Nephron progenitor cell (in vitro differentiated cells): ENCODE data around the gene CACNA1D.

ENCODE experiments used
- DNase-seq: peaks from one replicate; pipeline ENCODE4 v3.0.0; 2021
- H3K27ac Mint-ChIP-seq: 2 replicates; pipeline ENCODE4 v1.8.0; 2021; ENCODE audit warnings: mild to moderate bottlenecking, moderate library complexity, mixed read lengths
- H3K27me3 Mint-ChIP-seq: 2 replicates; pipeline ENCODE4 v1.8.0; 2021; ENCODE audit warnings: mild to moderate bottlenecking, low read depth, mixed read lengths; ENCODE audit not compliant: poor library complexity
- H3K36me3 Mint-ChIP-seq: 2 replicates; pipeline ENCODE4 v1.8.0; 2021; ENCODE audit warnings: low read depth, mixed read lengths
- H3K4me1 Mint-ChIP-seq: 2 replicates; pipeline ENCODE4 v1.8.0; 2021; ENCODE audit warnings: mixed read lengths
- H3K4me3 Mint-ChIP-seq: 2 replicates; pipeline ENCODE4 v1.8.0; 2021; ENCODE audit warnings: mild to moderate bottlenecking, moderate library complexity, mixed read lengths
- H3K9me3 Mint-ChIP-seq: 2 replicates; pipeline ENCODE4 v1.8.0; 2021; ENCODE audit warnings: mild to moderate bottlenecking, moderate library complexity, mixed read lengths
- CTCF ChIP-seq: fragments of 200-600 bp; sonication (generic); IDR thresholded peaks from 2 replicates; pipeline ENCODE4 v1.5.0; 2021; ENCODE audit warnings: antibody characterized with exemption

CACNA1D gene

GRCh38 chr3:53800041-53800906 lies 305.9 kb downstream of the CACNA1D start:
- no peak overlapping the region for H3K27ac Mint-ChIP-seq
- H3K4me3 Mint-ChIP-seq: no peak overlapping the region
- TF ChIP-seq CTCF: no peak
- peaks cover 3% of the 10 kb centered on the region for H3K27me3 Mint-ChIP-seq
- no peaks in the 10 kb centered on the region for H3K9me3 Mint-ChIP-seq
- H3K4me1 Mint-ChIP-seq: peaks cover 18% of the 10 kb centered on the region
- no peaks in the 10 kb centered on the region for H3K36me3 Mint-ChIP-seq
- DNase-seq: no peak

GRCh38 chr3:53801319-53801718 lies 306.9 kb downstream of the CACNA1D start:
- peaks cover 7% of the 10 kb centered on the region for H3K27me3 Mint-ChIP-seq
- no peak for TF ChIP-seq CTCF
- H3K27ac Mint-ChIP-seq: no peak overlapping the region
- no peaks in the 10 kb centered on the region for H3K36me3 Mint-ChIP-seq
- no peak for DNase-seq
- H3K9me3 Mint-ChIP-seq: no peaks in the 10 kb centered on the region
- no peak overlapping the region for H3K4me3 Mint-ChIP-seq
- peaks cover 19% of the 10 kb centered on the region for H3K4me1 Mint-ChIP-seq

- Mint-ChIP-seq H3K27ac (peak overlapping the region; percentile 26), H3K4me1 (peaks cover 30% of the 10 kb centered on the region), H3K4me3 (no peak overlapping the region), H3K36me3 (no peaks in the 10 kb centered on the region), H3K27me3 (peaks cover 11% of the 10 kb centered on the region), H3K9me3 (no peaks in the 10 kb centered on the region)
- no peak for DNase-seq
- TF ChIP-seq CTCF: no peak
Observed at GRCh38 chr3:53802256-53802880, 308.0 kb downstream of the CACNA1D start.

- H3K4me1 Mint-ChIP-seq: peaks cover 34% of the 10 kb centered on the region
- H3K9me3 Mint-ChIP-seq: no peaks in the 10 kb centered on the region
- no peak for DNase-seq
- no peaks in the 10 kb centered on the region for H3K36me3 Mint-ChIP-seq
- peaks cover 11% of the 10 kb centered on the region for H3K27me3 Mint-ChIP-seq
- no peak for TF ChIP-seq CTCF
- H3K4me3 Mint-ChIP-seq: no peak overlapping the region
- H3K27ac Mint-ChIP-seq: no peak overlapping the region
Observed at GRCh38 chr3:53803124-53803815, 308.9 kb downstream of the CACNA1D start.

GRCh38 chr3:53803816-53804695 lies 309.6 kb downstream of the CACNA1D start:
- no peak for DNase-seq
- TF ChIP-seq CTCF: no peak
- Mint-ChIP-seq H3K27me3 (peaks cover 11% of the 10 kb centered on the region), H3K4me1 (peaks cover 34% of the 10 kb centered on the region), H3K36me3 (no peaks in the 10 kb centered on the region), H3K9me3 (no peaks in the 10 kb centered on the region), H3K27ac (peak overlapping the region; percentile 92), H3K4me3 (no peak overlapping the region)
